Muscle layer of colon (tissue), 2 donors: Measurements from ENCODE around the gene HNRNPF.
A peak's percentile ranks its signal among the peaks of the same experiment; 100 is the strongest.
"Not testable (repeated sequence)": the region's sequence is repeated elsewhere in the genome, so short reads cannot be mapped to it uniquely, and the experiment has no call there.

ENCODE experiments used
- H3K27ac ChIP-seq: one replicate; pipeline ENCODE4 v1.7.0; 2013; ENCODE audit warnings: low read depth, mild to moderate bottlenecking, low read length, moderate library complexity
- H3K27me3 ChIP-seq, 2 donors: one replicate each; pipeline ENCODE4 v1.7.0; 2013; ENCODE audit warnings: low read length in 2 of 2, mild to moderate bottlenecking in 2 of 2; ENCODE audit not compliant: insufficient read depth in 2 of 2, control insufficient read depth in 1 of 2
- H3K36me3 ChIP-seq: one replicate; pipeline ENCODE4 v1.7.0; 2013; ENCODE audit warnings: mild to moderate bottlenecking, low read length; ENCODE audit not compliant: insufficient read depth
- H3K4me1 ChIP-seq: one replicate; pipeline ENCODE4 v1.7.0; 2013; ENCODE audit warnings: mild to moderate bottlenecking, low read length; ENCODE audit not compliant: insufficient read depth
- H3K4me3 ChIP-seq, 2 donors: one replicate each; pipeline ENCODE4 v1.7.0; 2013; ENCODE audit warnings: low read length in 2 of 2, low read depth in 1 of 2, mild to moderate bottlenecking in 1 of 2, moderate library complexity in 1 of 2
- H3K9ac ChIP-seq: one replicate; pipeline ENCODE4 v1.7.0; 2013; ENCODE audit warnings: low read length
- H3K9me3 ChIP-seq: one replicate; pipeline ENCODE4 v1.7.0; 2013; ENCODE audit warnings: mild to moderate bottlenecking, low read length
- donor health status: abdominal sarcoma.
- donor health status: Adenocarcinoma of cecum.

Gene HNRNPF

DNA sequence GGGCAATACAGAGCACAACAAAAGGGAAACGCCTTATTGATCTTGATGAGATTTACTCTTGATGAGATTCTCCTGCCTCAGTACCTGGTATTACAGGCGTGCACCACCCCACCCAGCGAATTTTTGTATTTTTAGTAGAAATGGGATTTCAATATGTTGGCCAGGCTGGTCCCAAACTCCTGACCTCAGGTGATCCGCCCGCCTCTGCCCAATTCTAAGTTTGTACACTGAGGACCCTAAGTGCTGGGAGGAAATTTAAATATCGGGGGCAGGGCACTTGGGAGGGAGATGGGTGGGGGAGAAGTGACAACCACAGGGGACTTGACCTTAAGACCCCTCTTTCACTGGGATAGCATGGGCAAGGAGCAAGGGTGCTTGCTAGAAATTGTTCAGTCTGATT, 14.1 kb downstream of the HNRNPF start:
- Histone ChIP-seq H3K27me3 (no peaks in the 10 kb centered on the region), H3K9ac (peak overlapping the region; percentile 41), H3K27ac (no peak overlapping the region), H3K4me3 (peak overlapping the region in 1 of 2 donors; percentile 83), H3K9me3 (no peaks in the 10 kb centered on the region), H3K36me3 (peaks cover 41% of the 10 kb centered on the region), H3K4me1 (peaks cover 28% of the 10 kb centered on the region)

GRCh38 chr10:43393606-43394360, 15.2 kb downstream of the HNRNPF start:
- no peaks in the 10 kb centered on the region for H3K27me3 ChIP-seq
- no peaks in the 10 kb centered on the region for H3K9me3 ChIP-seq
- peaks cover 45% of the 10 kb centered on the region for H3K36me3 ChIP-seq
- H3K4me1 ChIP-seq: peaks cover 22% of the 10 kb centered on the region
- no peak overlapping the region for H3K27ac ChIP-seq
- no peak overlapping the region for H3K4me3 ChIP-seq
- H3K9ac ChIP-seq: no peak overlapping the region

GRCh38 chr10:43393186-43393585, 15.8 kb downstream of the HNRNPF start:
- peaks cover 18% of the 10 kb centered on the region for H3K4me1 ChIP-seq
- H3K9me3 ChIP-seq, H3K27me3 ChIP-seq, H3K4me3 ChIP-seq, H3K27ac ChIP-seq, H3K9ac ChIP-seq: not testable (repeated sequence)
- H3K36me3 ChIP-seq: peaks cover 51% of the 10 kb centered on the region

DNA sequence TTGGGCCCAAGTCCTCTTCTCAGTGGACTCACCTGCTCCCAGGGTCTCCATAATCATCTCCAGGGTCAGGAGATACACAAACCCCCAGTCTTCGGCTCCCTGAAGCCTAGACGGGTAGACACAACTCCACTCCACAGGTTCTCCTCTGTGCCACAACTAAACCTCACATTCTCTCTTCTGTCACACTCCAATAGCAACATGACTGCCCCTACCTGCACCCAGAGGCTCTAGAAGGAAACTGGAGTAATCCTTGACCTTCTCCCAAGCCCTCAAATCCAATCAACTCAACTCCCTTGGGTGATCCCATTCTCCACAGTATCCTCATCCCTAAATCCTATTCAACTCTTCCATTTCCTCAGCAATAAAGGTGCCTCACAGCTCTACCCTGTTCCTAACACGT, 16.2 kb downstream of the HNRNPF start:
- Histone ChIP-seq H3K27ac (no peak overlapping the region), H3K9ac (no peak overlapping the region), H3K36me3 (peaks cover 55% of the 10 kb centered on the region), H3K27me3 (no peaks in the 10 kb centered on the region), H3K4me3 (no peak overlapping the region), H3K9me3 (no peaks in the 10 kb centered on the region), H3K4me1 (peaks cover 14% of the 10 kb centered on the region)

DNA sequence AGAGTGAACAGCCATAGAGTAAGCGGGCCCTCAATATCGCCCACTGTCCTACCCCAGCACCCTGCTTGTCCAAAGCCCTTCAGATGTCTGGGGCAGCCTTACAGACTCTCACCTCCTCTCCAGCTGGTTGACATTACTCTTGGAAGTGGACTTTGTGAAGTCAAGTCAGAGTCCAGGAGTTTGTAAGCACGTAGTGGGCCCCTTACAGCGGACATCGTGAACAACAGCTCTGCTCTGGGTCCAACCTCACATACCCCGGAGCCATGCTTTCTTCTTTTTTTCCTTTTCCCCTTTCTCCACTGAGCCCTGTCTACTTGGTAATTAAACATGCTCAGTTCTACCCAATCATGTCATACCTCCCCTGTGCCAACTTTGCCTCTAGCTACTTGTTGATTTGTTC, 17.5 kb downstream of the HNRNPF start:
- Histone ChIP-seq H3K4me3 (no peak overlapping the region), H3K36me3 (peaks cover 67% of the 10 kb centered on the region), H3K4me1 (peaks cover 13% of the 10 kb centered on the region), H3K27ac (no peak overlapping the region), H3K27me3 (no peaks in the 10 kb centered on the region), H3K9ac (no peak overlapping the region), H3K9me3 (no peaks in the 10 kb centered on the region)

DNA sequence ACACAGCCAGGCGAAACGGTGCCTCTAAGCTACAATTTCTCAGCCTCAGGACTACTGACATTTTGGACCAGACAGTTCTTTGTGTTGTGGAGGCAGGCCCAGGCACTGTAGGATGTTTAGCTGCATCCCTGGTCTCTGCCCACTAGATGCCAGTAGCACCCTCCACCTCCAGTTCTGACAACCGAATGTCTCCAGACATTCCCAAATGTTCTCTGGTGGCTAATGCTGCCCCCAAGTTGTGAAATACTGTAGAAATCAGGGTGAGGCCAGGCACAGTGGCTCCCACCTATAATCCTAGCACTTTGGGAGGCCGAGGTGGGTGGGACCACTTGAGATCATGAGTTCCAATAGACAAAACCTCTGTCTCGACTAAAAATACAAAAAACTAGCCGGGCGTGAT, 18.2 kb downstream of the HNRNPF start:
- H3K27me3 ChIP-seq: no peaks in the 10 kb centered on the region
- no peak overlapping the region for H3K9ac ChIP-seq
- H3K36me3 ChIP-seq: peaks cover 73% of the 10 kb centered on the region
- H3K4me1 ChIP-seq: peaks cover 13% of the 10 kb centered on the region
- no peaks in the 10 kb centered on the region for H3K9me3 ChIP-seq
- no peak overlapping the region for H3K4me3 ChIP-seq
- H3K27ac ChIP-seq: no peak overlapping the region

DNA sequence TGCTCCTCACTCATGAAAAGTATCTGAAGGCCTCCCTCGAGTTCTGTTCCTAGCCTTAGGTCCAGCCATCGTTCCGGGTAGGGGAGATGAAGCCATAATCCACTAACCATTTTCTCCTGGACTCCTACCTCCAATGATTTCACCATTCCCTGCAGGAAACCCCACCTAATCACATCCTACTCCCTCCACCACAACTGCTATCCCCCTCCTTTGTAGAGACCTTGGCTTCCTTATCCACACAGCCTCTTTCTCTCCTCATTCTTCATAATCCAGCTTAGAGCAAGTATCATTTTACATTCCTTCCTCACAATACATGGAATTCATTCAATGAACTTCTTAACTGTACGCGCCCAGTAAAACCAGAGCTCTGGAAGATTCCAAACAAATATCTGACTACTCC, 18.7 kb downstream of the HNRNPF start:
- peaks cover 76% of the 10 kb centered on the region for H3K36me3 ChIP-seq
- no peaks in the 10 kb centered on the region for H3K9me3 ChIP-seq
- H3K27ac ChIP-seq: no peak overlapping the region
- no peaks in the 10 kb centered on the region for H3K27me3 ChIP-seq
- peaks cover 9% of the 10 kb centered on the region for H3K4me1 ChIP-seq
- no peak overlapping the region for H3K4me3 ChIP-seq
- no peak overlapping the region for H3K9ac ChIP-seq

- Histone ChIP-seq H3K27ac (no peak overlapping the region), H3K4me3 (no peak overlapping the region), H3K9me3 (no peaks in the 10 kb centered on the region), H3K36me3 (peaks cover 81% of the 10 kb centered on the region), H3K4me1 (peaks cover 4% of the 10 kb centered on the region), H3K27me3 (no peaks in the 10 kb centered on the region), H3K9ac (no peak overlapping the region)
Observed at GRCh38 chr10:43389867-43390266, 19.1 kb downstream of the HNRNPF start.

- H3K27me3 ChIP-seq: no peaks in the 10 kb centered on the region
- no peak overlapping the region for H3K9ac ChIP-seq
- no peak overlapping the region for H3K4me3 ChIP-seq
- H3K9me3 ChIP-seq: no peaks in the 10 kb centered on the region
- H3K27ac ChIP-seq: no peak overlapping the region
- H3K36me3 ChIP-seq: peaks cover 72% of the 10 kb centered on the region
- no peaks in the 10 kb centered on the region for H3K4me1 ChIP-seq
Observed at GRCh38 chr10:43387678-43388032, 21.3 kb downstream of the HNRNPF start.

DNA sequence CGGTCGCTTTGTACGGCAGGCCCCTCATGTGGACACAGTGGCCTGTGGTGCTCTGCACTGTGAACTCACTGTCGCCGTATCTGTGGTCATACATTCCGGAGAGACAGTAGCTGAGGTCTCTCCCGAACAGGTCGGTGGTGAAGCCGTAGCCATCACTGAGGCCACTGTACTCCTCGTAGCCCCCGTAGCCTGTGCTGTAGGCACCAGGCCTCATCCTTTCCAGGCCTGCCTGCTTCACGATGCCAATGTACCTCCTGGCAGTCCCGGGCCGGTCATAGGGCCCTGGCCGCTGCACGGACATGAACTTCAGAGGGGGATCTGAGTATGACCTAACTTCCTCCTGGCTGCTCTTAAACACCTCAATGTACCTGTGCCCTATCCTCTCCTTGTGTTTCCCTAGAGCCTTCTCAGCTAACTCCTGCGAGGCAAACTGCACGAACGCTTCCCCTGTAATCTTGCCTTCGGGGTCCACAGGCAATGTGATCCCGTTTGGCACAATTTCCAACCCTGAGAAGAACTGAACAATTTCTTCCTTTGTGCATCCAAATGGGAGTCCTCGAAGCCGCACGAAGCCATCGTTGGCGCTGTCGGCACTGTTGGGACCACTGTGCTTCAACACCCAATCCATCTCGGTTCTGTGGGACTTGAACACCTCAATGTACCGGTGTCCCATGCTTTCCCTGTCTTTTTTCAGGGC, 21.9 kb downstream of the HNRNPF start:
- Histone ChIP-seq H3K27ac (no peak overlapping the region), H3K36me3 (peaks cover 67% of the 10 kb centered on the region), H3K9me3 (no peaks in the 10 kb centered on the region), H3K4me3 (no peak overlapping the region), H3K9ac (no peak overlapping the region), H3K4me1 (no peaks in the 10 kb centered on the region), H3K27me3 (no peaks in the 10 kb centered on the region)

- H3K27ac ChIP-seq: no peak overlapping the region
- peaks cover 63% of the 10 kb centered on the region for H3K36me3 ChIP-seq
- H3K4me3 ChIP-seq: no peak overlapping the region
- no peak overlapping the region for H3K9ac ChIP-seq
- no peaks in the 10 kb centered on the region for H3K27me3 ChIP-seq
- H3K9me3 ChIP-seq: no peaks in the 10 kb centered on the region
- no peaks in the 10 kb centered on the region for H3K4me1 ChIP-seq
Observed at GRCh38 chr10:43386549-43386948, 22.4 kb downstream of the HNRNPF start.
